Loucy (cell line): ENCODE measurements around the gene SPSB3.

ENCODE experiments used
- CTCF ChIP-seq: fragments of 200-600 bp; sonication (generic); conservative IDR thresholded peaks from 2 replicates; pipeline ENCODE4 v1.5.1; 2014; ENCODE audit warnings: mild to moderate bottlenecking, antibody characterized with exemption, low read length
- EZH2phosphoT487 ChIP-seq: fragments of 200-600 bp; IDR thresholded peaks from 2 replicates; pipeline ENCODE4 v1.6.1; 2018; ENCODE audit warnings: antibody characterized with exemption, mild to moderate bottlenecking, moderate library complexity, borderline replicate concordance

DNA sequence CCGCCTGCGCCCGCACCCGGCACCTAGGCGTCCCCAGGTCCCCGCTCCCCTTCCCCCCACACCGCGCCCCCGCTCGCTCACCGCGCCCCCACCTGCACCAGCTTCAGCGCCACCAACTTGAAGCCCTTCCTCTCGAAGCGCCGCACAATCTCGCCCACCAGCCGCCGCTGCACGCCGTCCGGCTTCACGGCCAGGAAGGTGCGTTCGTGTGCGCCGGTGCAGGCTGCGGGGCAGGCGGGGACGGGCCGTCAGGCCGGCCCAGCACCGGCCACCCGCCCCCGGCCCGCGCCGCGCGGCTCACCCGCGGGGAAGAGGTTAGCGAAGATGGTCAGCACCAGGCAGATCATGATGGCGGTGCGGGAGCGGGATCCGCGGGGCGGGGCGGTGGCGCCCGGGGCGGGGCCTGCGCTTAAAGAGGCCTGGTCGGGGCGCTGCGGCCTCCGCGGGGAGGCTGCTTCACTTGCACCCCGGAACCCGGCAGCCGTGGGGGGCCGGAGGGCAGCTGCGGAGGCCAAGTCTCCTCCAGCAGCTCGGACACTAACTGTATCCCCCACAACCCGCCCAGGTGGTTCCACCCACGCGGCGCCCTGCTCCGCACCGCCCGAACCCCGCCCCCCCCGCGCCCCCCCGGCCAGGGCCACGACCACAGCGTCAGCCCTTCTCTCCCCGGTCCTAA is 11.0 kb downstream of the SPSB3 start, which contains the start of gene NME3:
- TF ChIP-seq CTCF (no peak), EZH2phosphoT487 (no peak)
